ENCODE data around the gene FUT8. TPM values are rescaled to one million over a fixed set of nuclear protein-coding genes. Genes with fewer than 3 reads are reported as not detected.

FUT8 gene
- polyA plus RNA-seq, 1 of the 3 experiments (the other 2 are of a cell fraction): 31.7 TPM

DNA sequence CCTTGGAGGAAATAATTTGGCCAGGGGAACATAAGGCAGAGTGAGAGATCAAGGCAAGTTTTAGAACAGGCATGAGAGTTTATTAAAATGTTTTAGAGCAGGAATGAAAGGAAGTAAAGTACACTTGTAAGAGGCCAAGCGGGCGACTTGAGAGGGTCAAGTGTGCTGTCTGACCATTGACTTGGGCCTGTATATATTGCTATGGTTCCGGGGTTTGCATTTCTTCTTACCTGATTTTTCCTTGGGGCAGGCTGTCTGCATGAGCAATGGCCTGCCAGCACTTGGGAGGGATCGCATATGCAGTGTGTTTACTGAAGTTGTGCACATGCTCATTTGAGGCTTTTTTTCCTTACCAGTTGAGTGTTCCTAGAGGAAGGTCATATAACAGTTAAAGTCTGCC lies 214.8 kb downstream of the FUT8 start:
- Histone ChIP-seq H2AFZ (ENCODE audit: low read depth) (no peak overlapping the region), H3K27me3 (ENCODE audit: insufficient read depth) (no peaks in the 10 kb centered on the region), H3K27ac (ENCODE audit: low read depth in 2 of 2, low read length in 1 of 2) (no peak overlapping the region), H3F3A (replicated peaks; ENCODE audit: insufficient read depth) (no peaks in the 10 kb centered on the region), H3K79me2 (ENCODE audit: insufficient read depth) (peaks cover 5% of the 10 kb centered on the region; the same call in 1 of the 2 replicates), H4K20me1 (ENCODE audit: insufficient read depth) (no peaks in the 10 kb centered on the region), H3K4me2 (no peak overlapping the region), H3K36me3 (replicated peaks in 1 of 2; ENCODE audit: control insufficient read depth in 1 of 2, insufficient read depth in 2 of 2, low read length in 1 of 2) (peaks cover 9 to 17% of the 10 kb centered on the region in 2 experiments), H3K9ac (no peak overlapping the region), H3K4me3 (ENCODE audit: low read depth in 2 of 2, low read length in 1 of 2) (no peak overlapping the region), H3K9me3 (no peaks in the 10 kb centered on the region), H3K9me2 (no peaks in the 10 kb centered on the region), H3K4me1 (ENCODE audit: control insufficient read depth in 1 of 2, insufficient read depth in 2 of 2, low read depth in 1 of 2, low read length in 1 of 2) (peaks cover 0 to 2% of the 10 kb centered on the region in 2 experiments; a peak in 1 of 4 replicates)
- POLR2A ChIA-PET: no interaction called here
- 98% methylated on average over 4 of the region's 4 CpGs for WGBS (ENCODE audit: low lambda C conversion rate)
- TF ChIP-seq CHD2 (IDR thresholded peaks at IDR 0.05; ENCODE audit: low read length, partially characterized antibody): no peak
- no peak for TF ChIP-seq ELF1 (IDR thresholded peaks at IDR 0.05)
- no peak for TF ChIP-seq PBX3 (IDR thresholded peaks at IDR 0.05)
- TF ChIP-seq RCOR1 (IDR thresholded peaks at IDR 0.05; ENCODE audit: low read length): no peak
- TF ChIP-seq FOXM1 (IDR thresholded peaks at IDR 0.05; ENCODE audit: low read depth): no peak
- TF ChIP-seq NRF1 (IDR thresholded peaks at IDR 0.05; ENCODE audit: low read depth, low read length): no peak
- TF ChIP-seq MEF2A (IDR thresholded peaks at IDR 0.05; ENCODE audit: borderline replicate concordance, low read depth): no peak
- TF ChIP-seq, protein P1, sequence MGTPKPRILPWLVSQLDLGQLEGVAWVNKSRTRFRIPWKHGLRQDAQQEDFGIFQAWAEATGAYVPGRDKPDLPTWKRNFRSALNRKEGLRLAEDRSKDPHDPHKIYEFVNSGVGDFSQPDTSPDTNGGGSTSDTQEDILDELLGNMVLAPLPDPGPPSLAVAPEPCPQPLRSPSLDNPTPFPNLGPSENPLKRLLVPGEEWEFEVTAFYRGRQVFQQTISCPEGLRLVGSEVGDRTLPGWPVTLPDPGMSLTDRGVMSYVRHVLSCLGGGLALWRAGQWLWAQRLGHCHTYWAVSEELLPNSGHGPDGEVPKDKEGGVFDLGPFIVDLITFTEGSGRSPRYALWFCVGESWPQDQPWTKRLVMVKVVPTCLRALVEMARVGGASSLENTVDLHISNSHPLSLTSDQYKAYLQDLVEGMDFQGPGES (IDR thresholded peaks at IDR 0.05; ENCODE audit: low read depth, low read length): no peak
- no peak for TF ChIP-seq USF1 (IDR thresholded peaks at IDR 0.05; ENCODE audit: borderline replicate concordance, low read depth)
- TF ChIP-seq YY1 (IDR thresholded peaks at IDR 0.05; ENCODE audit: low read depth): no peak
- TF ChIP-seq, protein P2, sequence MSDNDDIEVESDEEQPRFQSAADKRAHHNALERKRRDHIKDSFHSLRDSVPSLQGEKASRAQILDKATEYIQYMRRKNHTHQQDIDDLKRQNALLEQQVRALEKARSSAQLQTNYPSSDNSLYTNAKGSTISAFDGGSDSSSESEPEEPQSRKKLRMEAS (IDR thresholded peaks at IDR 0.05; ENCODE audit: low read depth): no peak
- TF ChIP-seq TAF1 (IDR thresholded peaks at IDR 0.05; ENCODE audit: borderline replicate concordance, low read depth, low read length): no peak
- TF ChIP-seq POLR2AphosphoS5 (IDR thresholded peaks at IDR 0.05; ENCODE audit: low read depth, low read length): no peak
- no peak for TF ChIP-seq USF2 (IDR thresholded peaks at IDR 0.05; ENCODE audit: borderline replicate concordance, low read depth, low read length)
- no peak for TF ChIP-seq RXRA (IDR thresholded peaks at IDR 0.05; ENCODE audit: borderline replicate concordance, low read depth)
- no peak for TF ChIP-seq REST (IDR thresholded peaks at IDR 0.05; ENCODE audit: low read depth, low read length)
- DNase-seq: no peak
- CTCF ChIA-PET: interaction anchor here (1.1 kb wide), 1 partner anchor 197 kb away, joined by 3 read pairs; no protein-coding TSS in a partner anchor
